Right ventricle myocardium superior (tissue), 1 donor: Measurements from ENCODE around the gene KCNK15. TPM values are rescaled to one million over a fixed set of nuclear protein-coding genes. Genes with fewer than 3 reads are reported as not detected.

Experiments
- ATAC-seq: fragments of 200-7000 bp; cut with Tn5 transposase; one replicate; pipeline ENCODE4 v1.9.1; 2020; ENCODE audit warnings: mild to moderate bottlenecking; ENCODE audit not compliant: poor library complexity
- DNase-seq: peaks from one replicate; pipeline ENCODE4 v3.0.0-alpha.2; 2020
- intact Hi-C: fragments of 100-400 bp; cut with DNase I; formaldehyde crosslinking; loops from one replicate; pipeline ENCODE4 v1.11.2; 2022
- total RNA-seq: library from RNA; stranded (reverse); fragmentation: NEBNext Ultra II Directional; extraction: Animal tissue kit (Norgen Biotek cat#: 25700); gene quantifications from one replicate; pipeline ENCODE4 v1.2.1, GENCODE V29; 2021
- donor health status: DM: no; HTN: yes; CAD: no; lungs with severe emphysema.

KCNK15 gene
- total RNA-seq, 1 donor from 2014 or later, result 0.19 TPM

DNA sequence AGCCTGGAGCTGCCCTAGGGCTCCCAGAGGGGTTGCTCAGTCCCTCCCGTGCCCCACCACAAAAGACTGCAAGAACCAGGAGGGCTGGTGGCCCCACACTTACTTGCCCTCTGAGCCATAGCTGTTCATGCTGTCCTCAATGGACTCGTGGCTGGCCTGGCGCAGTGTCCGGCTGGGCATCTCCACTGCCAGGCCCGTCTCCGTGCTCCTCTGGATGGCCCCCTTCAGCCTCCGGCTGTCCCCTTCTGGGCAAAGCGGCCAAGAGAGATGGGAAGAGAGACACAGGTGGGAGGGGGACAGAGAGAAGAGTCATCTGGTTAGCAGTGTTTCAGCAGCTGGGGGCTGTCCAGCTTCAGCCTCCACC lies 25.5 kb downstream of the KCNK15 start:
- ATAC-seq (no peak), DNase-seq (no peak)
- intact Hi-C loops, result no loop called here

DNA sequence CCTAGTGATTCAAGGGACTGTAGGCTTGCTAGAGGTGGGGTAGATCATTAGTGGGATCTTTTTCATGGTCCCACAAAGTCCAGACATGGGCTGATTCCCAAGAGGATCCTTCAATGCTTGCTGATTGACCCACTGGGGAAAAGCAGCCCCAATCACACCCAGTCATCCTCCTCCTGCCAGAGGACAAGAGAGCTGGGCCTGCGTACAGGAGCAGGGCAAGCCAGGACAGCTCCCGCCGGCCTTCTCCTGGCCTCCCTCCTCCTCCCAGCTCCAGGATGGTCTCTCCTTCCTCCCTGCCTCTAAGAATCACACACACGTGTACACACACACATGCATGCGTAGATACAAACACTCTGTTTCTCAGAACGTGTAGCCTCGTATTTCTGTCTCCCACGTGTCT lies 27.0 kb downstream of the KCNK15 start:
- intact Hi-C loops, result no loop called here
- DNase-seq (no peak), ATAC-seq (no peak)

DNA sequence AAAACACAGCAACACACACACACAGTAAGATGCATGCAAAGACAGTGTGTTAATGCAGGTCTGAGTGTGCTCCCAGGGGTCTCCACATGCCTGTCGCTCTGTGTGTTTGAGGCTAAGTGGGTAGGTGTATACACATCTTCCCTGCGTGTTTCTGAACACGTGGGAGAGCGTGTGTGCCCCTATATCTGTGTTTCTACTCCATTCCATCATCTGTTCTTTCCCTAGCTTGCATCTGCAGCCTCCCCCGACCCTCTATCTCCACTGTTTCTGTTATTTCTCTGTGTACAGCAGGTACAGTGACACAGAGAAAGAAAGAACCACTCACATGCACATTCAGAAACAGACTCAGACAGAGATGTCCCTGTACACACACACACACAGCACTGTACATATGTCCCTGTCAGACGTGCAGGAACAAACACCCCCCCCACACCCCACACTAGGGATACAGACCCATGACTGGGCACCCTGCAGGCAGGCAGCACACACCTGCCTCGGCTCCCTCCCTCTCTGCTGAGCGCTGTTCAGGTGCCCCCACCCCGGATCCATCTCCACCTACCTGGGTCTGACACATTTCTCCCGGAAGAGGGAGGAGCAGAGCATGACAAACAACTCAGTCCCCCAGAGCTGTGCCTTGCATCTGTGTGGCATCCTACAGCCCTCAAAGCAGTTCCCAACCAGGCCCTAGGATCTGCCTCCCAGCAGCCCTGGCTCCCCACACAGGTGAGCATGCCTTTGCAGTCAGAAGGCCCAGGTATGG lies 27.6 kb downstream of the KCNK15 start:
- no peak for ATAC-seq
- intact Hi-C loops, result no loop called here

DNA sequence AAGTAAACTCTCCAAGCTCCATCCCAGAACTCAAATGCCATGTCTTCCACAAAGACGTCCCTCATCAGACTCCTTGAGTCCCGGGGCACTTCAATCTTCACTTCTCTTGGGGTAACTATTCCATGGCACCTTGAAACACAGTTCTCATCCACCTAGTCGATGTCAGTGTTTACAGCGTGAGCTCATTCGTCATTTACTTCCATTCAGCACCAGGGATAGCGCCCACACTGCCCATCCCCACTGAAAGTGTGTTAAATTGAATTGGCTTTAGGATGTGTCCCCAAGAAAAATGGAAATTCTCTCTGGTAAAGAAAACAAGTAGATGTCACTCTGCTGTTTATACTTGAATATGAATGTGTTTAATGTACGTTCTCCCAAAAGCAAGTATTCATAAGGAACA lies 31.3 kb downstream of the KCNK15 start:
- intact Hi-C loops, result no loop called here
- ATAC-seq (no peak), DNase-seq (no peak)

More for the DNA sequence above, 27.6 kb downstream of the KCNK15 start:
- no peak for DNase-seq

DNA sequence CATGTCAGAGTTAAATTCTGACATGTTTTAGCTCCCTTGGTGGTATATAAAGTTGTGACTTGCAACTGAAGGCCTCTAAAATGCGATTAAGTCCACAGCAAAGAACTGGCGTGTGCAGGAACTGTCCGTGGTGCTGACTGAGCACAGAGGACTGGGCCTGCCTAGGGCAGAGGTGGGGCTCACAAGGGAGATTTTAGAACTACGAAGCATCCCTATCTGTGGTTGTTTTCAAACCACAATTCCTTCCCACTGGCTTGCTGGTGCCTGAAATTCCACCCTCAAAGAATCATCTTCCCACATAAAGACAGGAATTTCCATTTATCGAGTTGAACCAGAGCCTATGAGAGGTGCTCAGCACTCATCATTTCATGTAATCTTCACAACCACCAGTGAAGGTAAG lies 34.6 kb downstream of the KCNK15 start:
- ATAC-seq (no peak), DNase-seq (peak; percentile 48)
- intact Hi-C loops, result no loop called here

DNA sequence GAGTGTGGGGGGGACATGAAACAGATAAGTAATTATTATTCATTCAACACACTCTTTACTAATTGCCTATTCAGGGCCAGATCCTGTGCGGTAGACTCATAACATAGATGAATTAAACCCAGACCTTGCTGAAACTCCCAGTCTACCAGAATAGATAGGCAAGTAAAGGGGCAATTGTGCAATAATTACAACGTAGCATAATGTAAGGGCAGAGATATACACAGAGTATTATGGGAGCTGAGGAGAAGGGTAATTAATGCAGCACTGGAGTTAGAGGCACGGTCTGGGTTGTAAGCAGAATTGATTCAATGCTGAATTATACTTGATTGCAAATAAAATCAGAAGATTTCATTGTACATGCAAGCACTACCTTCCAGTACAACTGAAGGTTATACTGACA lies 35.5 kb downstream of the KCNK15 start:
- intact Hi-C loops, result no loop called here
- DNase-seq (no peak), ATAC-seq (no peak)

DNA sequence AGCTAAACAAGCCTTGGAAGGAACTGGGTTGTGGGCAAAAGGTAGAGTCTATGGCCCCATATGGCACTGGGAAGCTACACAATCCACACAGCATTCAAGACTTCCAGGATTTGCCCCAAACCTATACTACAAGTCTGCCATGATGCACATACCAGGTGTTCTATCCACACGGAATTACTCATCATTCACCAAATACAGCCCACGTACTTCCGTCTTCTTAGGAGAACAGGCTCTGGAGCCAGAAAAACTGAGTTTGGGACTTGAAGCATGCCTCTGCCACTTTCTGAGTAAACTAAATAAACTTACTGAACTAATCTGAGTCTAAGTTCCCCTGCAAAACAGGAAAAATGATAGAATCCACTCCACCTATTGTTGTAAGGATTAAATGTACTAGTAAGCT lies 36.1 kb downstream of the KCNK15 start:
- DNase-seq (no peak), ATAC-seq (no peak)
- intact Hi-C loops, result no loop called here

DNA sequence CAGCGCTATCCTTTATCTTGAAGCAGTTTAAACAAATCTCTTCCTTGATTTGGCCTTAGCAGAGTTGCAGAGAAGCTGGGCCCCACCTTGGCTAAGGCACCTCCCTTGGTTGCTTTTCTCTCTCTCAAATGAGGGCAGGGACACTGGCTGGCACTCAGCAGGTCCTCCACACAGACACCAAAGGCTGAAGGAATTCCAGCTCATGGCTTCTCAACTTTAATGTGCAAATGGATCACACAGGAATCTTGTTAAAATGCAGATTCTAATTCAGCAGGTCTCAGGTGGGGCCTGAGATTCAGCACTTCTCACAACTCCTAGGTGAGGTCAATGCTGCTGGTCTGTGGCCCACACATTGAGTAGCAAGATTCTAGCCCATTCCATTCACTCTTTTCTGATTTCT lies 39.0 kb downstream of the KCNK15 start:
- no peak for ATAC-seq
- no peak for DNase-seq
- intact Hi-C loops, result no loop called here

DNA sequence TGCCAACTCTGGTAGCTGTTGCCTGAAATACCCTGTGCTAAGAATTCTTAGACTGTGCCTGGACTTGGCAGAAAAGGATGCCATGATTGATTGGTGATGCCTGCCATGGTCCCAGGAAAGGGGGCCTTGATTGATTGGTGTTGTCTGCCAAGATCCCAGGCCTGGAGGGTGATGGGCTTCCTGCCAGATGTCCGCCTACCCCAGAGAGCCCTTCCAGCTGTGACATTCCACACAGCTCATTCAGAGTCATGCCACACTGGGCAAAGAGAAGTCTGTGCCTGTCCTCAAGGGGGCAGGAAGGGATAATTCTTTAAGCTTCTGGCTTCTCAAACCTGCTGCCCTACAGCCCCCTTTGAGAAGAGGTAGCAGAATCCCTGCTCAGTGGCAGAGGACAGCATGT lies 40.1 kb downstream of the KCNK15 start:
- intact Hi-C loops, result no loop called here
- ATAC-seq (no peak), DNase-seq (no peak)

DNA sequence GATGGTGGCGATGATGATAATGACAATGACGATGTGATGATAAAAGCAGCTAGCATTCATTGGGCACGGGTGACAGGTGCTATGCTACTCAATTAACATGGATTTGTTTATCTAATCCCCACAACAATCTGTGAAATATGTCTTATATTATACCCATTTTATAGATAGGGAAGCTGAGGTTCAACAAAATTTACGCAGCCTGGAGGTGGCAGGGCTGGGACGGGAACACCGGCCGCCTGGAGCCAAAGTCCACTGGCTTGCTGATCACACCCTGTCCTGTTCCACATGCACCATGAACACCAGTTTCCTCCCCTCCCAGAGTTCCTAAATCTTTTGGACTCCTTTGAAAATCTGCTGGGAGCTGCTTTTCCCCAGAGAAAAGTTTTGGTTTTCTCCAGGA lies 41.6 kb downstream of the KCNK15 start:
- ATAC-seq, result no peak
- DNase-seq, result no peak
- intact Hi-C loops, result no loop called here

DNA sequence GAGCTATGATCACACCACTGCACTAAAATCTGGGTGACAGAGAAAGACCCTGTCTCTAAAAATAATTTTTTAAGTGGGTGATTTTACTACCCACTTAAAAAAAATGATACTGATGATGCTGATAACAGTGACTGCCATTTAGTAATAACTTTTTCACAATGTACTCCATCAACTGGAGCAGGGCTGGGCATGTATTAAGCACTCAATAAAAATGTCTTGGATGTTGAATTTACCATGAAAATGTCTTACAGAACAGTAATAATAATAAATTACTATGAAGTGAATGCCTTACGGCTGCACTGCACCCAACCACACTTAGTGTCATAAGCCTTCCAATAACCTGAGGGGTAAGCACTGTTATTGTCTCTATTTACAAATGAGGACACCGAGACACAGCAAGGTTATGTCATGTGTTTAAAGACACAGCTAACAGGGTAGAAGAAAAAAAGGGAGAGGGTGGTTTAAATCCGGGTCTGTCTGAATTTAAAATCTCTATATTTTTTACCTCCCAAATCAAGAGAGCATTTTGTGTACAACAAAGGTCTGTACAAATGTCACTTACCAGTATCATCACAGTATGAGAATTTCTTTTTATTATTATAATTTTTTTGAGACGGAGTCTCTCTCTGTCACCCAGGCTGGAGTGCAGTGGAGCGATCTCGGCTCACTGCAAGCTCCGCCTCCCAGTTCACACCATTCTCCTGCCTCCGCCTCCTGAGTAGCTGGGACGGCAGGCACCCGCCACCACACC lies 43.2 kb downstream of the KCNK15 start:
- no peak for ATAC-seq
- intact Hi-C loops, result no loop called here

DNA sequence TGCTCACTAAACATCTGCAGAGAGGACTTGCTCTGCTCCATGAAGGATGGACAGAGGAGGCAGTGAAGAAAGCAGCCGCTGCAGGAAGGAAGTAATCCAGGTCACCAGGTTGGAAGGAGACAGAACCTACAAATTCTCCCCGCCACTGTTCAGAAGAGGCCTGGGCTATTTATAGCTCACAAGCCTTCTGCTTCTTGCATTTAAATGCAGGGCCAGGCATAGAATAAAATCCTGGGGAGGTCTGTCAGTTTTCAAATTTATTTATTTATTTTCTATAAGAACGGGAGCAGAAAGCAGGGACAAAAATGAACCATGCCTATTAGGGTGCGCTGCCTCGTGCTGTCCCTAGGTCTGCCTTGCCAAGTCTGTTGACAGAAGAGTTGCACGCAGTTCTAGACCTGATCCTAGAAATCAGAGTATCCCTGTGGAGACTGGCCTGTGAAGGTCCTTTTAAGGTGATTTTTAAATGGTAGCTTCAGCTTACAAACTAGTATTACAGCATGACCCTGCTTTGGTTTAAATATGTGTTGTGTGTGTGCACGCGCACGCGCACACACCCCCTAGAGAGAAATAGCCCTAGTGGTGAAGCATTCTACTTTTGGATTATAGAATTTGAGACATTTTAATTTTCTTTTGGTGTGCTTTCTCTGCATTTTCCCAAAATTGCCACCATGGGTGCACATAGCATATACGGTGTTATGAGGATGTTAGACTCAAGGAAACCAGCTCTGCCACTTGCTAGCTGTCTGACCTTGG lies 45.2 kb downstream of the KCNK15 start:
- intact Hi-C loops, result no loop called here
- no peak for ATAC-seq
- DNase-seq, result no peak

More for the DNA sequence above, 43.2 kb downstream of the KCNK15 start:
- no peak for DNase-seq

DNA sequence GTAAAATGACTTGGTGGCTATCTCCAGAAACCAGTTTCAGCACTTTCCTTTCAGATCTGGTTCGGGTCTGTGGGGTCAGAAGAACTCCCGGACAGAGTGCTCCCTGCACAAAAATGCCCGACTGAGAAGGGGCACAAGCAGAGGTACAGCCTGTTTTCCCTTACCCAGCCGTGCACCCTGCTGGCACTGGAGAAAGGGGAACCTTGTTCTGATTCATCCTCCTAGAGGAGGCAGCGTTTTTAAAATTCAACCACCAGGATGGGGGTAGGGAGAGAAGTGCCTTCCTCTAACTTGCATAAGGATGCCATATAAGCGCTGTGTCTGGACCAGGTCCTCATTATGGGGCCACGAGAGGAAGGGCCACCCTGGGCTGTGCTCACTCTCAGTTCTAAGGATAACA lies 47.1 kb downstream of the KCNK15 start:
- DNase-seq (no peak), ATAC-seq (no peak)
- intact Hi-C loops, result no loop called here

DNA sequence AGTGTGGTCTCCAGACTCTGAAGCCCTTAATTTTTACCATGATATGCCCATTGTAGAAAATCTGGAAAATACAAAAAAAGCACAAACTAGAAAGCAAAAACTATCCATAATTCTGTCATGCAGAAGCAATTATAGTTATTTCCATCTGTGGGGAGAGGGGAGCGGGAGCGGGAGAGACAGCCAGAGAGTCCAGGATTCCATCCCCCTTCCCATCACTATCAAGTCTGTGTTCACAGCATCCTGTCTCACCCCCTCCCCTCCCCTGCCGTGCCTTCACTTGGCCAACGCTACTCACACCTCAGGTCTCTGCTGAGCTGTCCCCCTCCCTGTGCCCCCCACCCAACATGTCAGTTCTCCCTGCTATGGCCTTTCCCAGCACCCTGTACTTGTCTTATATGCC lies 50.2 kb downstream of the KCNK15 start:
- ATAC-seq, result no peak
- DNase-seq, result no peak
- intact Hi-C loops, result no loop called here

DNA sequence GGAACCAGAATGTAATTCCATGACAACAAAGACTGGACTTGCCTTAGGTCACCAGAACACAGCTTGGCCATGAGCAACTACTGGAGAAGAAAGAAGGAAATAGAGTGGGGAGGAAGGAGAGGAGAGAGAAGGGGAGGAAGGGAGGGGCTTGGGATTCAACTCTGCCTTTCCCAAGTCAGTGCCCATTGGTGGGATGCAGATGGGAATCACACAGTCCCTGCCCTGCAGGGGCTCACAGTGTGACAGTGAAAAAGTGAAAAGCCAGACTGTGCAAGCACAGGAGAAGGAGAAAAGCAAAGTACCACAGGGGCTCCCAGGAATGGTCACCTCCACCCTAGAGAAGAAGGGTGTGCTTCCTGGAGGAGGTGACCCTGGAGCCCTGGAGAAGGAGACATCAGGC lies 50.6 kb downstream of the KCNK15 start:
- DNase-seq (no peak), ATAC-seq (no peak)
- intact Hi-C loops, result no loop called here

DNA sequence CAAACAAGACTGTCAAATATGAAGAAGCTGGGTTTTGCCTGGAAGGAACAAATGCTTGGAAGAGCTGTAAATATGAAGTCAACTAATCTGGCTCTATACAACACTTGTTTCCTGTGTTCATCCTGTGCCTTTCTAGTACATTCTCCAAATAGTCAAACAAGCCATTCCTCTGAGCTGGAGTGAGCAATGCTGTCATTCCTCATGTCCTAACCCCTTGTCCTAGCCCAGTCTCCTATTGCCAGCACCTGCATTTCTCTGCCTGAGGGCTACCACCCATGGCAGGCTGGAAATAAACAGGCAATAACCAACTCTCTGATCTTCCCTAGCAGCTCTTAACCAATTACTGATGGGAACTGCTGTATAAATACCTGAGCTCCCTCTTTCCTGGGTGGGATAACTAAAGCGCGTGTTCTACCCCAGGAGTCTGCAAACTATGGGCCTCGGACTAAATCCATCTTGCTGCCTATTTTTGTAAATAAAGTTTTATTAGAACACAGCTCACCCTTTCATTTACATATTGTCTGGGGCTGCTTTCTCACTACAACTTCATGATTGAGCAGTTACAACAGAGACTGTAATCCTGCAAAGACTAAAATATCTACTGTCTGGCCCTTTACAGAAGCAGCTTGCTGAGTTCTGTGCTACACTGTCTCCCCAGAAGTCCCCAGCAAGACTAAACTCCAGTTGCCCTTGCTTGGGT lies 51.2 kb downstream of the KCNK15 start:
- intact Hi-C loops, result no loop called here
- no peak for ATAC-seq
- no peak for DNase-seq

DNA sequence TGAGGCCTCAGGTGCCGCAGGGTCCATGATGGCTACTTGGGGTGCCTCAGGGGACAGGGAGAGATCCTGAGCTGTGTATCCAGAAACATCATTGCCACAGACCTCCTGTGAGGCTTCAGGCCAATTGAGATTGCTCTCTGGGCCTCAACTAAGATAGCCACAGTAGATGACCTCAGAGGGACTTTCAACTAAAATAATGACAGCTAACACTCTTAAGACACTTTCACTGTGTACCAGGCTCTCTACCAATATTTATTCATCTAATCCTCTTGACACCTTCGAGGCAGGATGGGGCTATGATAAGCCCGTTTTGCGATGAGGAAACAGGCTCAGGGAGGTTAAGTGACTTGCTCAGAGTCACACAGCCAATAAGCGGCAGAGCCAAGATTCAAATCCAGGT lies 54.0 kb downstream of the KCNK15 start:
- intact Hi-C loops, result no loop called here
- ATAC-seq (no peak), DNase-seq (no peak)

DNA sequence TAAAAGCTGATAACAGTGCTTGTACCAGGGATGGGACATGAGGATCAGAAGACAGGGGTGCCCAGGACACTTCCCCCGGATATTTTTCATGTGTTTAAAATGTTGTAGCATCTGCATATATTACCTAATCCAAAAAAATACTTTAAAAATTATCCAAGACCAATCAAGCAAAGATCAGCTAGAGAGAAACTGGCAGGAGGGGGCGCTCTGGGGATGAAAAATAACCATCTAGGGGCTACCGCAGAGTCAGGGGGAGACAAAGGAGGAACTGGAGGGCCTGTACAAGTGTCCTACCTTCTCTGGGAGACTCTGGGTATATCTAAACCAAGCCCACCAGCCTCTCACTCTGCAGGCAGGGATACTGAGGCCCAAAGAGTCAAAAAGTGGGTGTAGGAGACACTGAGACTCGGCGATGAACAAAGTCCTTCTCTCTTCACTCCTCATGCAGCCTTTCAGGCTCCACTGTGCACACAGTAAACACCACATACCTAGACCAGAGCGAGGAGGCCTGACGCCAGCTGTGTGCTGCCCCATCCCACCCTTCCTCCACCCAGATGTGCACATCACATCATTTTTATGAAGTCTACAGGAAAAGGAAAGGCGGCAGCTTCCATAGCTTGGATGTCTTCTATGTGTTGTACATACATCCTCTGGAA lies 54.9 kb downstream of the KCNK15 start:
- ATAC-seq, result no peak
- intact Hi-C loops, result no loop called here
- no peak for DNase-seq
